A673 (cell line): ENCODE data around the gene TENM4. TPM values are rescaled to one million over a fixed set of nuclear protein-coding genes. Genes with fewer than 3 reads are reported as not detected.

Experiments
- BruUV-seq: library from RNA; stranded (reverse); fragments of 400-500 nt; replicated peaks from 2 replicates; lab custom pipeline; 2021; lab: Mats Ljungman, UMichigan
- CTCF ChIA-PET: fragments of 300-600 bp; sonication (Branson Sonifier 250); formaldehyde crosslinking; loops from one replicate; lab custom pipeline; 2022; ENCODE audit warnings: antibody characterized with exemption; lab: Charles Lee
- POLR2A ChIA-PET: fragments of 300-600 bp; sonication (Branson Sonifier 250); formaldehyde crosslinking; loops from one replicate; lab custom pipeline; 2022; ENCODE audit warnings: antibody characterized with exemption; ENCODE audit not compliant: low non-redundant PET; lab: Charles Lee
- DNase-seq: peaks from one replicate; pipeline ENCODE4 v3.0.0-alpha.2; 2015; ENCODE audit warnings: low spot score
- H3K27ac ChIP-seq: fragments of 200-600 bp; sonication (generic); 2 replicates; pipeline ENCODE4 v1.5.1; 2016; ENCODE audit warnings: mixed run types, low read depth, mild to moderate bottlenecking, mixed read lengths, antibody characterized with exemption, low read length; ENCODE audit not compliant: poor library complexity, severe bottlenecking
- H3K27me3 ChIP-seq: fragments of 200-600 bp; sonication (generic); replicated peaks from 2 replicates; pipeline ENCODE4 v1.6.1; 2017; ENCODE audit warnings: mixed run types, low read depth, mild to moderate bottlenecking, mixed read lengths, antibody characterized with exemption, low read length; ENCODE audit not compliant: insufficient read depth, poor library complexity
- H3K36me3 ChIP-seq: fragments of 200-600 bp; sonication (generic); 2 replicates; pipeline ENCODE4 v1.6.1; 2016; ENCODE audit warnings: mixed run types, mild to moderate bottlenecking, mixed read lengths, antibody characterized with exemption, low read length; ENCODE audit not compliant: insufficient read depth, poor library complexity, severe bottlenecking
- H3K4me1 ChIP-seq: fragments of 200-600 bp; sonication (generic); 2 replicates; pipeline ENCODE4 v1.6.1; 2017; ENCODE audit warnings: mixed run types, mild to moderate bottlenecking, mixed read lengths, antibody characterized with exemption, low read length; ENCODE audit not compliant: insufficient read depth, poor library complexity, severe bottlenecking
- H3K4me3 ChIP-seq: fragments of 200-600 bp; sonication (generic); 2 replicates; pipeline ENCODE4 v1.5.1; 2016; ENCODE audit warnings: low read depth, mixed run types, mild to moderate bottlenecking, mixed read lengths, low read length; ENCODE audit not compliant: poor library complexity, severe bottlenecking
- H3K9me3 ChIP-seq: fragments of 200-600 bp; sonication (generic); 2 replicates; pipeline ENCODE4 v1.6.1; 2016; ENCODE audit warnings: mixed run types, low read depth, mild to moderate bottlenecking, mixed read lengths, antibody characterized with exemption, low read length; ENCODE audit not compliant: poor library complexity, severe bottlenecking
- CTCF ChIP-seq: fragments of 300-800, 200-600 bp; sonication (generic); conservative IDR thresholded peaks from 2 replicates; pipeline ENCODE4 v1.5.1; 2017; ENCODE audit warnings: low read depth, mild to moderate bottlenecking, antibody characterized with exemption, low read length, moderate library complexity, mixed read lengths
- EZH2 ChIP-seq: fragments of 200-600 bp; sonication (generic); IDR thresholded peaks from 2 replicates; pipeline ENCODE4 v1.6.1; 2017; ENCODE audit warnings: borderline replicate concordance, low read depth, mild to moderate bottlenecking, mixed read lengths, antibody characterized with exemption, low read length; ENCODE audit not compliant: poor library complexity, severe bottlenecking
- intact Hi-C: fragments of 100-400 bp; cut with micrococcal nuclease; formaldehyde crosslinking; loops from one replicate; pipeline ENCODE4 v1.10.0; 2022; ENCODE audit not compliant: unreplicated experiment
- total RNA-seq: library from RNA; stranded (reverse); gene quantifications from 2 replicates; pipeline ENCODE4 v1.2.3, GENCODE V29; 2021

The TENM4 gene
- total RNA-seq, 1 experiment from 2014 or later, result 0.11 TPM

- CTCF ChIA-PET, result no interaction called here
- BruUV-seq, result no TSS peak
- Histone ChIP-seq H3K9me3 (no peaks in the 10 kb centered on the region), H3K36me3 (no peaks in the 10 kb centered on the region), H3K4me1 (no peaks in the 10 kb centered on the region), H3K27me3 (no peaks in the 10 kb centered on the region), H3K27ac (no peak overlapping the region), H3K4me3 (no peak overlapping the region)
- POLR2A ChIA-PET, result no interaction called here
- intact Hi-C loops, result no loop called here
- DNase-seq, result no peak
- no peak for TF ChIP-seq EZH2
- TF ChIP-seq CTCF, result no peak
Measured at GRCh38 chr11:79486242-79486984, 45.6 kb upstream of the TENM4 start.

GRCh38 chr11:79485694-79486093 lies 44.9 kb upstream of the TENM4 start:
- no peak overlapping the region for H3K4me3 ChIP-seq
- H3K4me1 ChIP-seq, result no peaks in the 10 kb centered on the region
- BruUV-seq, result no TSS peak
- no peaks in the 10 kb centered on the region for H3K27me3 ChIP-seq
- no peaks in the 10 kb centered on the region for H3K9me3 ChIP-seq
- TF ChIP-seq EZH2 (no peak), CTCF (no peak)
- H3K27ac ChIP-seq, result no peak overlapping the region
- intact Hi-C loops, result no loop called here
- ChIA-PET CTCF (no interaction called here), POLR2A (no interaction called here)
- no peak for DNase-seq
- no peaks in the 10 kb centered on the region for H3K36me3 ChIP-seq

- no peak for TF ChIP-seq EZH2
- no peak for TF ChIP-seq CTCF
- Histone ChIP-seq H3K9me3 (no peaks in the 10 kb centered on the region), H3K27ac (no peak overlapping the region), H3K36me3 (no peaks in the 10 kb centered on the region), H3K27me3 (no peaks in the 10 kb centered on the region), H3K4me1 (no peaks in the 10 kb centered on the region), H3K4me3 (no peak overlapping the region)
- intact Hi-C loops, result no loop called here
- DNase-seq, result no peak
- CTCF ChIA-PET, result no interaction called here
- no TSS peak for BruUV-seq
- POLR2A ChIA-PET, result no interaction called here
Measured at GRCh38 chr11:79484872-79485271, 44.0 kb upstream of the TENM4 start.
